Measurements from ENCODE around the gene ANK3.

GRCh38 chr10:60267802-60268201 is 121.9 kb downstream of the ANK3 start:
- TF ChIP-seq CTCF (IDR thresholded peaks at IDR 0.05), result no peak
- no peak for TF ChIP-seq POLR2A (IDR thresholded peaks at IDR 0.05)

Measured in testis (tissue), 2 donors.